ENCODE results near the gene EIF1AD.
"Not testable (repeated sequence)": the region's sequence is repeated elsewhere in the genome, so short reads cannot be mapped to it uniquely, and the experiment has no call there.

Gene EIF1AD

GRCh38 chr11:65967329-65967934 lies 34.5 kb downstream of the EIF1AD start:
- no peak for DNase-seq

GRCh38 chr11:65965986-65966762 lies 35.8 kb downstream of the EIF1AD start:
- DNase-seq, result no peak

GRCh38 chr11:65964906-65965305 lies 37.1 kb downstream of the EIF1AD start:
- DNase-seq, result no peak

- no peak for DNase-seq
Measured at GRCh38 chr11:65962141-65962564, 39.8 kb downstream of the EIF1AD start.

- DNase-seq, result peak; percentile 97
Measured at GRCh38 chr11:65961267-65962140, 40.5 kb downstream of the EIF1AD start, which contains the start of gene SART1. SART1 (plus strand) TSS chr11:65961734; CDS start chr11:65961781, 47 bp downstream.

GRCh38 chr11:65960824-65961266 lies 41.1 kb downstream of the EIF1AD start:
- DNase-seq, result no peak

- DNase-seq, result no peak
Measured at GRCh38 chr11:65958774-65959420, 43.1 kb downstream of the EIF1AD start.

GRCh38 chr11:65958291-65958690 lies 43.7 kb downstream of the EIF1AD start:
- no peak for DNase-seq

GRCh38 chr11:65954771-65955170 lies 47.2 kb downstream of the EIF1AD start:
- no peak for DNase-seq

- DNase-seq, result no peak
Measured at GRCh38 chr11:65953471-65953870, 48.5 kb downstream of the EIF1AD start.

GRCh38 chr11:65952052-65952521 lies 49.9 kb downstream of the EIF1AD start:
- no peak for DNase-seq

- DNase-seq, result not testable (repeated sequence)
Measured at GRCh38 chr11:65951641-65952040, 50.3 kb downstream of the EIF1AD start.

- not testable (repeated sequence) for DNase-seq
Measured at GRCh38 chr11:65950711-65951110, 51.2 kb downstream of the EIF1AD start.

- no peak for DNase-seq
Measured at GRCh38 chr11:65947603-65948125, 54.3 kb downstream of the EIF1AD start.

GRCh38 chr11:65947133-65947532 lies 54.8 kb downstream of the EIF1AD start:
- no peak for DNase-seq

GRCh38 chr11:65946655-65947054 lies 55.3 kb downstream of the EIF1AD start:
- DNase-seq, result no peak

All from HCEC 1CT (cell line).